Activated CD4-positive, alpha-beta T cell treated with anti-CD3 and anti-CD28 coated beads, Interleukin-2, amount 50 U/mL, for 48 hours (primary cell): Measurements from ENCODE around the gene ITGA4.

Source experiments
- DNase-seq, 2 experiments: peaks; one replicate each; pipeline ENCODE4 v3.0.0-alpha.2; 2020

ITGA4 gene

GRCh38 chr2:181576431-181576830 lies 119.2 kb downstream of the ITGA4 start:
- DNase-seq = no peak

GRCh38 chr2:181578829-181579228 lies 121.6 kb downstream of the ITGA4 start:
- DNase-seq = no peak

GRCh38 chr2:181581534-181581933 lies 124.3 kb downstream of the ITGA4 start:
- no peak for DNase-seq

- DNase-seq = no peak
Measured at GRCh38 chr2:181585732-181586131, 128.5 kb downstream of the ITGA4 start.
